Measurements from ENCODE around the gene HOMER1.

DNA sequence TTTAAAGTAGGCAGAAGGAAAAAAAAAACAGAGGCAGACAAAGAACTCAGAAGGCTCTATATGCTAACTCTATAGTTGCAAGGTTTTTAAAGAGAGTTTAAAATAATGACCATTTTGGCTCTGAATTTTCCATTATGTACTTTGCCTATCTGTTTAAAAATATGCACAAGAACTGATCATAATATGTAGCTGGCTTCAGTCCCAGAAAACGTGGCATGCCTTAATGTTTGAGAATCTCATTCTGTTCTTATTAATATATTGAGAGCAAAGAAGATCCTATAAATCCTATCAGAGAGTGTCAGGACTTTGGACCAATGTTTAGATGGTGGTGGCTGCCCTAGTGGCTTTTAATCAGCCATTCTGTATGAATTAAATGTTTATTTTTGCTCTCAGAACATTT lies 156.5 kb downstream of the HOMER1 start:
- TF ChIP-seq POLR2A (IDR thresholded peaks at IDR 0.05): no peak
- TF ChIP-seq, protein P1, sequence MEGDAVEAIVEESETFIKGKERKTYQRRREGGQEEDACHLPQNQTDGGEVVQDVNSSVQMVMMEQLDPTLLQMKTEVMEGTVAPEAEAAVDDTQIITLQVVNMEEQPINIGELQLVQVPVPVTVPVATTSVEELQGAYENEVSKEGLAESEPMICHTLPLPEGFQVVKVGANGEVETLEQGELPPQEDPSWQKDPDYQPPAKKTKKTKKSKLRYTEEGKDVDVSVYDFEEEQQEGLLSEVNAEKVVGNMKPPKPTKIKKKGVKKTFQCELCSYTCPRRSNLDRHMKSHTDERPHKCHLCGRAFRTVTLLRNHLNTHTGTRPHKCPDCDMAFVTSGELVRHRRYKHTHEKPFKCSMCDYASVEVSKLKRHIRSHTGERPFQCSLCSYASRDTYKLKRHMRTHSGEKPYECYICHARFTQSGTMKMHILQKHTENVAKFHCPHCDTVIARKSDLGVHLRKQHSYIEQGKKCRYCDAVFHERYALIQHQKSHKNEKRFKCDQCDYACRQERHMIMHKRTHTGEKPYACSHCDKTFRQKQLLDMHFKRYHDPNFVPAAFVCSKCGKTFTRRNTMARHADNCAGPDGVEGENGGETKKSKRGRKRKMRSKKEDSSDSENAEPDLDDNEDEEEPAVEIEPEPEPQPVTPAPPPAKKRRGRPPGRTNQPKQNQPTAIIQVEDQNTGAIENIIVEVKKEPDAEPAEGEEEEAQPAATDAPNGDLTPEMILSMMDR (IDR thresholded peaks at IDR 0.05): no peak

All from esophagus squamous epithelium (tissue), 4 donors.